ENCODE results near the gene ZBP1.

Gene ZBP1

DNA sequence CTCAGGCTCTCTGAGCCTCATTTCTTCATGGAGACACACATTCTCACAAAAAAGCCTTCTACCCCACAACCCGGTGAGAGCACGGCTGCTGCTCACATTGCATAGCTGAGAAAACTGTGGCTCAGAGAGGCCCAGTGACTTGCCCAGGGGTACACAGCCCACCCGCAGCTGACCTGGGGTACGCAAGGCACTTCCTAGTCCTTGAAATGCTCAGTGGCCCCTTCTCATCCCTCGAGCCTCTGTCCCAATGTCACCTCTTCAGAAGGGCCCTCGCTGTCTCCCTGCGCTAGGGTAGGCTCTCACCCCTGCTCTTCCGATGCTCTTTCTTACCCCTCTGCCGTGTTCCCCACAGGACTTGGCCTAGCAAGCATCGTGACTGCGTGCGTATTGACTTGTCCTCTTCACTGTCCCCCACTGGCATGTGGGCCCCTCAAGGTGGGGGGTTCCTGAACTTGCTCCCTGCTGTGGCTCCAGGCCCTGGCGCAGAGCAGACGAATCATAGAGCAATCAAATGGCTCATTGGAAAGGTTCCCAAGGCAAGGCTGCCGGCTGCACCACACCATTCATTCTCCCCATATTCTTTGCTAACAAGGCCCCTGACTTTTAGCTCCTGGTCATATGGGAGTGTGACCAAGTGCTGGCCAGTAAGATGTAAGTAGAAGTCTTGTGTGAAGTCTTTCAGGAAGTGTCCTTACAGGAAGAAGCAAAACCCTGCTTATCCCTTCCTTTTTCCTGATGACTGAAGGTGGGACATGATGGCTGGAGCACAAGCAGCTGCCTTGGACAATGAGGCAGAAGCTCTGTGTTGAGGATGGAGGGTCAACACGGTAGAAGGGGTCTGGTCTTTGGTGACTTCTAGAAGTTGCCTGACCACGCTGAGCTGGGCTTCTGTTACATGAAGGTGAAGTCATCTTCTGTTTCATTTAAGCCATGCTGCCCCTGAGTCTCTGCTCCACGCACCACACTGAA, 36.7 kb downstream of the ZBP1 start:
- POLR2A ChIA-PET, result interaction anchor here (1.6 to 2.8 kb wide), 2 partner anchors 9 to 53 kb away, joined by 5 to 7 read pairs; no protein-coding TSS in a partner anchor
- CTCF ChIA-PET, result interaction anchor here (0.8 to 2.0 kb wide), 3 partner anchors 11 to 62 kb away, joined by 3 to 5 read pairs (median 3); no protein-coding TSS in a partner anchor
- no peak for DNase-seq (ENCODE audit: extremely low spot score)
- no peak for TF ChIP-seq NFRKB (IDR thresholded peaks at IDR 0.05)
- no peak for TF ChIP-seq TARDBP (IDR thresholded peaks at IDR 0.05)
- no peak for TF ChIP-seq LEF1 (IDR thresholded peaks at IDR 0.05; ENCODE audit: borderline replicate concordance)
- TF ChIP-seq, protein P1, sequence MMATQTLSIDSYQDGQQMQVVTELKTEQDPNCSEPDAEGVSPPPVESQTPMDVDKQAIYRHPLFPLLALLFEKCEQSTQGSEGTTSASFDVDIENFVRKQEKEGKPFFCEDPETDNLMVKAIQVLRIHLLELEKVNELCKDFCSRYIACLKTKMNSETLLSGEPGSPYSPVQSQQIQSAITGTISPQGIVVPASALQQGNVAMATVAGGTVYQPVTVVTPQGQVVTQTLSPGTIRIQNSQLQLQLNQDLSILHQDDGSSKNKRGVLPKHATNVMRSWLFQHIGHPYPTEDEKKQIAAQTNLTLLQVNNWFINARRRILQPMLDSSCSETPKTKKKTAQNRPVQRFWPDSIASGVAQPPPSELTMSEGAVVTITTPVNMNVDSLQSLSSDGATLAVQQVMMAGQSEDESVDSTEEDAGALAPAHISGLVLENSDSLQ (IDR thresholded peaks at IDR 0.05), result no peak
- TF ChIP-seq ELF4 (IDR thresholded peaks at IDR 0.05), result no peak
- no peak for TF ChIP-seq BHLHE40 (IDR thresholded peaks at IDR 0.05; ENCODE audit: borderline replicate concordance)
- TF ChIP-seq ARNT (IDR thresholded peaks at IDR 0.05), result no peak

DNA sequence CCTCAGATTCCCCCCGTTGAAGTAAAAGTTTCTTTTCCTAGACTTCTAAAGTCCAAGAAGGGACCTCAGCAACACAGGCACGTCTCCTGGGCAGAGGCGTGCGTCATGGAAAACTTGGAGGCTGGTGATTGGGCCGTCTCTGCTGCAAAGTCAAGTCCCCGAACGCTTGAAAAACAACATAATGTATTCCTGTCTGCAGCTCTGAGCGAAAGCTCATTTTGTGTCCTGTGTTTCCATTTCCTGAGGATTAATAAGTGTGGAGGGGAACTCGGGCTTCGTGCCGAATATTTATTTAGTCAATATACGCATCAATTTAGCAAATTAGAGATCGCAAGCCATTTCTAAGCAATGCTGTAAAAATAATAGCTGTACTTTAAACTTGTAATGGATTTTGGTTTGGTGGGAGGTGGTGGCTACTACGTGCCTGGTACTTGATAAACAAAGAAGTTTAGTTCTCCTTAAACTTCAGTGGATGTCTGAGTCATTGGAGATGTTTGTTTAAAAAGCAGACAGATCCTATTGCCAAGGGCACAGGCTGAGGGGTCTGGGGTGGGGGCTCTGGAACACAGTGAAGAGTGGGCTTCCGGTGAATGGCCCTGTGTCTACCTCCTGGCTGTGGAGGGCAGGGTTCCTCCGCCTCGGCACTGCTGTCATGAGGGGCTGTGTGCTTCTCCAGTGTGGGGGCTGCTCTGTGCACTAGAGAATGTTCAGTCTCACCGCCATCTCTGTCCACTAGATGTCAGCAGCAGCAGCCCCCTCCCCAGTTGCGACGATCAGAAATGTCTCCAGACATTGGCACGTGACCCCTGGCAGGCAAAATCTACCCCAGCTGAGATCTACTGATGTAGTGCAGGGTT, 37.6 kb downstream of the ZBP1 start:
- TF ChIP-seq SP1 (IDR thresholded peaks at IDR 0.05), result no peak
- no peak for TF ChIP-seq ELF4 (IDR thresholded peaks at IDR 0.05)
- no peak; the same call in 1 of the 2 replicates for TF ChIP-seq L3MBTL2 (conservative IDR thresholded peaks at IDR 0.05)
- no peak for TF ChIP-seq FOXM1 (IDR thresholded peaks at IDR 0.05; ENCODE audit: borderline replicate concordance)
- no peak for TF ChIP-seq FOXA1 (IDR thresholded peaks at IDR 0.05)
- TF ChIP-seq, protein P1 (IDR thresholded peaks at IDR 0.05), result no peak
- no peak for TF ChIP-seq HDGF (IDR thresholded peaks at IDR 0.05; ENCODE audit: borderline replicate concordance)
- no peak for TF ChIP-seq ZNF384 (IDR thresholded peaks at IDR 0.05)
- no peak for TF ChIP-seq BHLHE40 (IDR thresholded peaks at IDR 0.05; ENCODE audit: borderline replicate concordance)
- no peak for TF ChIP-seq SUZ12 (IDR thresholded peaks at IDR 0.05)
- no peak for TF ChIP-seq NFRKB (IDR thresholded peaks at IDR 0.05)
- TF ChIP-seq FOXK2 (IDR thresholded peaks at IDR 0.05), result no peak
- TF ChIP-seq ARNT (IDR thresholded peaks at IDR 0.05), result no peak
- no peak for TF ChIP-seq TARDBP (IDR thresholded peaks at IDR 0.05)
- no peak for TF ChIP-seq LEF1 (IDR thresholded peaks at IDR 0.05; ENCODE audit: borderline replicate concordance)
- peak; percentile 70 for DNase-seq (ENCODE audit: extremely low spot score)
- CTCF ChIA-PET, result interaction anchor here (0.6 to 2.0 kb wide), 7 partner anchors 10 to 520 kb away, joined by 3 to 5 read pairs (median 3); no protein-coding TSS in a partner anchor
- POLR2A ChIA-PET, result interaction anchor here (1.2 to 2.8 kb wide), 4 partner anchors 10 to 59 kb away, joined by 4 to 7 read pairs (median 6); partner anchors contain the start of gene PCK1

DNA sequence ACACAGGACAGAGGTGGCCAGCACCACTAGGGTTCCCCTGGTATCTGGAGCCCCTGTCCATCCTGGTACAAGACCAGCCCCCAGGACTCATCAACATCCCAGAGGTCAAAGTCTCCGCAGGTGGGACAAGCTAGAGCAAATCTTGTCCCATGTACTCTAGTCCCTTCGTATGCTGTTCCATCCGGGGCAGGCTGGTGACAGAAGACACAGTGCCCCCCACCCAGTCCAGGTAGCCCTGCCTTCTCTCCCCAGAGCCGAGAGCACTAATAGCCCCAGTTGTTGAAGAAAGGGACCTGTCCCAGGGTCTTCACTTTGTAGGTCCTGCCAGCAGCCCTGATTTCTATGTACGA, 38.2 kb downstream of the ZBP1 start:
- ChIA-PET CTCF (interaction anchor here (0.6 to 2.0 kb wide), 8 partner anchors 9 to 625 kb away, joined by 3 to 5 read pairs (median 3); no protein-coding TSS in a partner anchor), POLR2A (interaction anchor here (1.2 to 2.8 kb wide), 4 partner anchors 10 to 59 kb away, joined by 4 to 7 read pairs (median 6); partner anchors contain the start of gene PCK1)
- no peak for DNase-seq (ENCODE audit: extremely low spot score)
- TF ChIP-seq NFRKB (IDR thresholded peaks at IDR 0.05) (no peak), FOXK2 (IDR thresholded peaks at IDR 0.05) (no peak), CTBP1 (IDR thresholded peaks at IDR 0.05; ENCODE audit: borderline replicate concordance) (no peak), L3MBTL2 (conservative IDR thresholded peaks at IDR 0.05) (no peak), HDGF (IDR thresholded peaks at IDR 0.05; ENCODE audit: borderline replicate concordance) (no peak), FOXA1 (IDR thresholded peaks at IDR 0.05) (no peak), ZNF384 (IDR thresholded peaks at IDR 0.05) (no peak), ARNT (IDR thresholded peaks at IDR 0.05) (no peak), BHLHE40 (IDR thresholded peaks at IDR 0.05; ENCODE audit: borderline replicate concordance) (no peak), FOXM1 (IDR thresholded peaks at IDR 0.05; ENCODE audit: borderline replicate concordance) (no peak)
- TF ChIP-seq, protein P1 (IDR thresholded peaks at IDR 0.05), result no peak

GRCh38 chr20:57581202-57582028, 38.8 kb downstream of the ZBP1 start:
- ChIA-PET POLR2A (interaction anchor here (1.2 to 2.8 kb wide), 5 partner anchors 21 to 63 kb away, joined by 3 to 7 read pairs (median 4); partner anchors contain the start of gene PCK1), CTCF (interaction anchor here (0.9 to 2.0 kb wide), 4 partner anchors 8 to 626 kb away, joined by 3 to 5 read pairs (median 3); no protein-coding TSS in a partner anchor)
- no peak for DNase-seq (ENCODE audit: extremely low spot score)
- no peak for TF ChIP-seq SUZ12 (IDR thresholded peaks at IDR 0.05)

Measured in HEK293T (cell line).